ENCODE data around the gene LHX5. TPM values are rescaled to one million over a fixed set of nuclear protein-coding genes. Genes with fewer than 3 reads are reported as not detected.

LHX5 gene
- total RNA-seq, 4 donors from 2014 or later, result not detected

DNA sequence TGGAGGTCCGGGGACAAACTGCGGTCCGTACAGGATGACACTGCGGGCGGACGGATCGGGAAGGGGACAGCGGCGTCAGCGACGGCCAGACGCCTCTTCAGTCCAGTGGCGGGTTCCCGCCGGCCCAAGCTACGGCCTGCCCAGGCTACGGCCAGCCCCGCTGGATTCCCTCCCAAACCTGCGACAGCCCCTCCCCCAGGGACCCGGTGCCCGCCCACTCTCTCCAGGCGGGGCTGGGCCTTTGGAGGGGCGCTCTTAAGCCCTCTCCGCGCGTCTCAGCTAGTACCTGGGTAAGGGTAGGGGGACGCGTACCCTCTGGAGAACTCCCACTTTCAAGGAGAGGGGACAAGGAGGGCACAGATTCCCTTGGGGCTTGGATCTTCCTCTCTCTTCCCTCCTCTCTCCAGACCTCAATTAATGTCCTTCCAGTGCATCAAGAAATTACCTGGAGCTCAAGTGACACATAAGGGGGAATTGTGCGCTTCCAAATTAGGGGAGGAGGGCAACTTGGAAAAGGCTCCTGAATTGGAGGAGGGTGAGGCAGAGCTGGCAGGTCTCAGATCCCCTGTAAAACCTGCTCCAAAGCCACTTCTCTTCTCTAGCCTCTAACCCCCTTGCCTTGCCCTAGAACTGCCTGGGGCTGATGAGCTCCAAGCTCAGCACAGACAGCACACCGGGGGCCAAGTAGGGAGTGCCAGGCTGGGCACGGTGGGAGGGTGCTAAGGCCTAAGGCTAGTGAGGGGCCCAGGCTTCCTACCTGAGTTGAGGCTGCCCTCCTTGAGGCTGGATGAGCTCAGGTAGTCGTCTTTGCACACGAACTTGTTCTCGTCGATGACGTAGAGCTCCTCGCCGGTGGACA is 3.1 kb downstream of the LHX5 start:
- TF ChIP-seq, protein P1, sequence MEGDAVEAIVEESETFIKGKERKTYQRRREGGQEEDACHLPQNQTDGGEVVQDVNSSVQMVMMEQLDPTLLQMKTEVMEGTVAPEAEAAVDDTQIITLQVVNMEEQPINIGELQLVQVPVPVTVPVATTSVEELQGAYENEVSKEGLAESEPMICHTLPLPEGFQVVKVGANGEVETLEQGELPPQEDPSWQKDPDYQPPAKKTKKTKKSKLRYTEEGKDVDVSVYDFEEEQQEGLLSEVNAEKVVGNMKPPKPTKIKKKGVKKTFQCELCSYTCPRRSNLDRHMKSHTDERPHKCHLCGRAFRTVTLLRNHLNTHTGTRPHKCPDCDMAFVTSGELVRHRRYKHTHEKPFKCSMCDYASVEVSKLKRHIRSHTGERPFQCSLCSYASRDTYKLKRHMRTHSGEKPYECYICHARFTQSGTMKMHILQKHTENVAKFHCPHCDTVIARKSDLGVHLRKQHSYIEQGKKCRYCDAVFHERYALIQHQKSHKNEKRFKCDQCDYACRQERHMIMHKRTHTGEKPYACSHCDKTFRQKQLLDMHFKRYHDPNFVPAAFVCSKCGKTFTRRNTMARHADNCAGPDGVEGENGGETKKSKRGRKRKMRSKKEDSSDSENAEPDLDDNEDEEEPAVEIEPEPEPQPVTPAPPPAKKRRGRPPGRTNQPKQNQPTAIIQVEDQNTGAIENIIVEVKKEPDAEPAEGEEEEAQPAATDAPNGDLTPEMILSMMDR (IDR thresholded peaks at IDR 0.05), result no peak
- no peak for ATAC-seq (ENCODE audit: low FRiP score)
- no peak for DNase-seq (ENCODE audit: low spot score)

- DNase-seq (ENCODE audit: low spot score) (no peak), ATAC-seq (ENCODE audit: low FRiP score) (no peak)
- TF ChIP-seq, protein P1 (IDR thresholded peaks at IDR 0.05), result no peak
These were observed 3.9 kb downstream of the LHX5 start for GRCh38 chr12:113467502-113468364.

DNA sequence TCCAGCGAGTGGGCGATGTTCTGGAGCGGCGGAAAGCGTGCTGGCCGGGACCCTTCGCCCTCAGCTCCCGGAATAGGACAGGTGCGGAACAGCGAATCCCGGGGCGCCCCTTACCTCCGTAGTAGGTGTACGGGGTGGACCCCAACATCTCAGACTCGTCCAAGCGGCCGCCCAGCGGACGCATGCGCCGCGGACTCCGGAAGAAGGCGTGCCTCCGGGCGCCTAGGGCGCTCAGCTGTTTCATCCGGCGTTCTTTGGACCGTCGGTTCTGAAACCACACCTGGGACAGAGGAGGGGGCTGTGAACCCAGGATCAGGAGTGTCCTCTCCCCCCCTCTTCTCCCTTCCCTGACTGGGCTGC is 4.5 kb downstream of the LHX5 start:
- no peak for ATAC-seq (ENCODE audit: low FRiP score)
- TF ChIP-seq, protein P1 (IDR thresholded peaks at IDR 0.05), result no peak
- no peak for DNase-seq (ENCODE audit: low spot score)

DNA sequence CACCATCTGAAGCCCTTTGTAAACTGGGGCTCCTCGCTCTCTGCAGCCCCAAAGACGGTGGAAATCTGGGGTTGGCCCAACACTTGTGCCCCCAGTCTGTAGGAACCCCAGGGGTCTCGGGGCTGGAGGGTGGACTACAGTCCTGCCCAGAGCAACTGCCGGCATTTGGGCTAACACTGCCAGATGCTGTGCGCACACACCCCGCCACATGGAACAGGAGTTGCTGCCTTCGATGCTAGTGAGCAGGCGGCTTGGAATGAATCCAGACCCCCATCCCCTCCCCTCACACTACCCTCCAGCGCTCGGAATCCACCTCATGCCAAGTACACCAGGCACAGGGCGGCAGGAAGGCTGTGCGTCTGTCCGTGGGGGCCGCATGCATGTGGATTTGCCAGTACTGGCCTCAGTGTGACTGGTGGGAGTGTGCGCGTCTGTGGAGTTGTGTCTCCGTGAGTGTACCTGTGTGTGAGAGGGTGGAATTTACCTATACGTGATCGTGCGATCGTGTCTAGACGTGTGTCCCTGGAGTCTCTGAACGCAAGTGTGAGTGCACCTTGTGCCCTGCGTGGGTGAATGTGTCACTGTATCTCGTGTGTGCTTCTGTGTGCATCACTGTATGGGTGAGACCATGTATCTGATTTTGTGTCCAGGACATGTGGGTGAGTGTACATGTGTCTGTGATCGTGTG is 5.1 kb downstream of the LHX5 start:
- DNase-seq (ENCODE audit: low spot score) (no peak), ATAC-seq (ENCODE audit: low FRiP score) (no peak)
- TF ChIP-seq, protein P1 (IDR thresholded peaks at IDR 0.05), result no peak

DNA sequence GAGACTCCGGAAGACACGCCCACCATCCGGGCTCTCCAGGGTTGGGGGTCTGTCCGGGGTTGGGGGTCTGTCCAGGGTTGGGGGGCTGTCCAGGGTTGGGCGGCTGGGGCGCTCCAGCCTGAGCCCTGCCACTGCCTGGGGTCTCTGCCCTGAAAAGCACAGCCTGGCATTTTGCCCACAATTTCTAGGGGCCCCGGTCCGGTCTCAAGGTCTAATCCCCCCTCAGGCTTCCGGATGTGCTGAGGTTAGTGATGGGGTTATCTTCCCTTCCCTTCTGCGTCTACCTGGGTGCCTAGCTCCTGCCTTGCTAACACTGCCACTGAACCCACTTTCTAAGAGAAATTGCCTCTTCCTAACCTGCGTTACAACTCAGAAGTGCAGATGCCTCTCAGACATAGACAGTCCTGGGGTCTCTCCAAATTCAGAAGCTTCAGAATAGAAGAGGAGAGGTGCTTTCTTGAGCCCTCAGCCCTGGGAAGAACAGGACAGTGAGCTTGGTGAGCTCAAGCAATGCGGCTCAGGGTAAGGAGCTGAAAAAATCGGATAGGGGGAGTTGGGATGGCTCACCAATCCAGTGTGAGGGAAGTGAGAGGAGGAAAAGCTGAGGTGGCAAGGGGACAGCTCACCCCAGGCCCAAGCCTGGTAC is 5.7 kb downstream of the LHX5 start:
- ATAC-seq (ENCODE audit: low FRiP score) (no peak), DNase-seq (ENCODE audit: low spot score) (no peak)
- TF ChIP-seq, protein P1 (IDR thresholded peaks at IDR 0.05), result no peak

GRCh38 chr12:113464852-113465719 is 6.6 kb downstream of the LHX5 start:
- DNase-seq (ENCODE audit: low spot score) (no peak), ATAC-seq (ENCODE audit: low FRiP score) (no peak)
- TF ChIP-seq, protein P1 (IDR thresholded peaks at IDR 0.05), result no peak
